HL-60 (cell line): ENCODE results near the gene POP4.

Source experiments
- POLR2AphosphoS5 ChIP-seq: IDR thresholded peaks from 2 replicates; pipeline ENCODE4 v1.6.1; 2012; ENCODE audit warnings: low read depth
- TF ChIP-seq, protein P1 (sequence below): IDR thresholded peaks from one replicate; pipeline ENCODE4 v1.5.1; 2011; ENCODE audit warnings: low read length, control low read depth, inconsistent platforms; ENCODE audit not compliant: insufficient read depth
- TF ChIP-seq, protein P2 (sequence below): IDR thresholded peaks from 2 replicates; pipeline ENCODE4 v1.6.1; 2012; ENCODE audit warnings: low read depth; ENCODE audit not compliant: insufficient replicate concordance

DNA sequence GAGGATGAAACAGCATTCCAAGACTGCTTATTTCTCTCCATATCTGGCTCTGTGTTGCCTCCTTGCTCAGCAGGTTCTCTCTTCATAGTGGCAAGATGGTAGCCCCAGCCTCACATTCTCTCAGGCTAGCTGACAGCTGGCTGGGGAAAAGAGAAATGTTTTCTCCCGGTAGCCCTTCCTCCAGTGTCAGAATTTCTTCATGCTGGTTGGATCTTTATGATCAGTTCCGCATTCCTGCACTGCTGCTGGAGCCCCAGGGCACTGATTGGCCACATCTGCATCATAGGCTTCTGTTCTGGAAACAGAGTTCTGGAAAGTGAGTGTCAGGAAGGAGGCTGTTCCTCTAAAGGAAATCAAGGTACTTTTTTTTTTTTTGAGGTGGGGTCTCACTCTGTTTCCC lies 24.6 kb downstream of the POP4 start:
- TF ChIP-seq, protein P1, sequence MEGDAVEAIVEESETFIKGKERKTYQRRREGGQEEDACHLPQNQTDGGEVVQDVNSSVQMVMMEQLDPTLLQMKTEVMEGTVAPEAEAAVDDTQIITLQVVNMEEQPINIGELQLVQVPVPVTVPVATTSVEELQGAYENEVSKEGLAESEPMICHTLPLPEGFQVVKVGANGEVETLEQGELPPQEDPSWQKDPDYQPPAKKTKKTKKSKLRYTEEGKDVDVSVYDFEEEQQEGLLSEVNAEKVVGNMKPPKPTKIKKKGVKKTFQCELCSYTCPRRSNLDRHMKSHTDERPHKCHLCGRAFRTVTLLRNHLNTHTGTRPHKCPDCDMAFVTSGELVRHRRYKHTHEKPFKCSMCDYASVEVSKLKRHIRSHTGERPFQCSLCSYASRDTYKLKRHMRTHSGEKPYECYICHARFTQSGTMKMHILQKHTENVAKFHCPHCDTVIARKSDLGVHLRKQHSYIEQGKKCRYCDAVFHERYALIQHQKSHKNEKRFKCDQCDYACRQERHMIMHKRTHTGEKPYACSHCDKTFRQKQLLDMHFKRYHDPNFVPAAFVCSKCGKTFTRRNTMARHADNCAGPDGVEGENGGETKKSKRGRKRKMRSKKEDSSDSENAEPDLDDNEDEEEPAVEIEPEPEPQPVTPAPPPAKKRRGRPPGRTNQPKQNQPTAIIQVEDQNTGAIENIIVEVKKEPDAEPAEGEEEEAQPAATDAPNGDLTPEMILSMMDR = no peak
- TF ChIP-seq, protein P2, sequence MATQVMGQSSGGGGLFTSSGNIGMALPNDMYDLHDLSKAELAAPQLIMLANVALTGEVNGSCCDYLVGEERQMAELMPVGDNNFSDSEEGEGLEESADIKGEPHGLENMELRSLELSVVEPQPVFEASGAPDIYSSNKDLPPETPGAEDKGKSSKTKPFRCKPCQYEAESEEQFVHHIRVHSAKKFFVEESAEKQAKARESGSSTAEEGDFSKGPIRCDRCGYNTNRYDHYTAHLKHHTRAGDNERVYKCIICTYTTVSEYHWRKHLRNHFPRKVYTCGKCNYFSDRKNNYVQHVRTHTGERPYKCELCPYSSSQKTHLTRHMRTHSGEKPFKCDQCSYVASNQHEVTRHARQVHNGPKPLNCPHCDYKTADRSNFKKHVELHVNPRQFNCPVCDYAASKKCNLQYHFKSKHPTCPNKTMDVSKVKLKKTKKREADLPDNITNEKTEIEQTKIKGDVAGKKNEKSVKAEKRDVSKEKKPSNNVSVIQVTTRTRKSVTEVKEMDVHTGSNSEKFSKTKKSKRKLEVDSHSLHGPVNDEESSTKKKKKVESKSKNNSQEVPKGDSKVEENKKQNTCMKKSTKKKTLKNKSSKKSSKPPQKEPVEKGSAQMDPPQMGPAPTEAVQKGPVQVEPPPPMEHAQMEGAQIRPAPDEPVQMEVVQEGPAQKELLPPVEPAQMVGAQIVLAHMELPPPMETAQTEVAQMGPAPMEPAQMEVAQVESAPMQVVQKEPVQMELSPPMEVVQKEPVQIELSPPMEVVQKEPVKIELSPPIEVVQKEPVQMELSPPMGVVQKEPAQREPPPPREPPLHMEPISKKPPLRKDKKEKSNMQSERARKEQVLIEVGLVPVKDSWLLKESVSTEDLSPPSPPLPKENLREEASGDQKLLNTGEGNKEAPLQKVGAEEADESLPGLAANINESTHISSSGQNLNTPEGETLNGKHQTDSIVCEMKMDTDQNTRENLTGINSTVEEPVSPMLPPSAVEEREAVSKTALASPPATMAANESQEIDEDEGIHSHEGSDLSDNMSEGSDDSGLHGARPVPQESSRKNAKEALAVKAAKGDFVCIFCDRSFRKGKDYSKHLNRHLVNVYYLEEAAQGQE = no peak
- no peak for TF ChIP-seq POLR2AphosphoS5
